Caco-2 (cell line): Measurements from ENCODE around the gene TCF12. TPM values are rescaled to one million over a fixed set of nuclear protein-coding genes. Genes with fewer than 3 reads are reported as not detected.
"Not testable (repeated sequence)": the region's sequence is repeated elsewhere in the genome, so short reads cannot be mapped to it uniquely, and the experiment has no call there.

Experiments
- BruUV-seq: library from RNA; stranded (reverse); fragments of 400-500 nt; replicated peaks from 2 replicates; lab custom pipeline; 2021; lab: Mats Ljungman, UMichigan
- CTCF ChIA-PET: fragments of 300-600 bp; sonication (Branson Sonifier 250); formaldehyde crosslinking; loops from one replicate; lab custom pipeline; 2022; ENCODE audit warnings: antibody characterized with exemption; lab: Charles Lee
- POLR2A ChIA-PET: fragments of 300-600 bp; sonication (Branson Sonifier 250); formaldehyde crosslinking; loops from one replicate; lab custom pipeline; 2022; ENCODE audit warnings: antibody characterized with exemption; lab: Charles Lee
- DNase-seq, 2 experiments: peaks; one replicate each; pipeline versions ENCODE4 v3.0.0 to v3.0.0-alpha.2; 2020 to 2022
- H3K27me3 ChIP-seq: replicated peaks from 2 replicates; pipeline ENCODE4 v1.6.0; 2011; ENCODE audit warnings: low read length; ENCODE audit not compliant: control insufficient read depth, insufficient read depth
- H3K36me3 ChIP-seq: 2 replicates; pipeline ENCODE4 v1.5.1; 2011; ENCODE audit warnings: low read length; ENCODE audit not compliant: control insufficient read depth, insufficient read depth
- H3K4me1 ChIP-seq: fragments of 250-450 bp; sonication (Bioruptor Pico); 2 replicates; pipeline ENCODE4 v1.5.1; 2020; ENCODE audit warnings: mild to moderate bottlenecking
- H3K4me3 ChIP-seq: 2 replicates; pipeline ENCODE4 v1.5.1; 2011; ENCODE audit warnings: low read depth, mild to moderate bottlenecking, control low read depth, low read length
- H3K9me3 ChIP-seq: fragments of 250-450 bp; sonication (Bioruptor Pico); 2 replicates; pipeline ENCODE4 v1.5.1; 2020; ENCODE audit warnings: mild to moderate bottlenecking, moderate library complexity
- H3K27ac Mint-ChIP-seq: one replicate; pipeline ENCODE4 v1.8.0; 2022; ENCODE audit warnings: mixed read lengths; ENCODE audit not compliant: unreplicated experiment
- H3K27me3 Mint-ChIP-seq: one replicate; pipeline ENCODE4 v1.8.0; 2022; ENCODE audit warnings: mixed read lengths; ENCODE audit not compliant: insufficient read depth, unreplicated experiment
- H3K36me3 Mint-ChIP-seq: one replicate; pipeline ENCODE4 v1.8.0; 2022; ENCODE audit warnings: mild to moderate bottlenecking, mixed read lengths; ENCODE audit not compliant: insufficient read depth, unreplicated experiment
- H3K4me1 Mint-ChIP-seq: one replicate; pipeline ENCODE4 v1.8.0; 2022; ENCODE audit warnings: low read depth, mixed read lengths; ENCODE audit not compliant: unreplicated experiment
- H3K4me3 Mint-ChIP-seq: one replicate; pipeline ENCODE4 v1.8.0; 2022; ENCODE audit warnings: mild to moderate bottlenecking, moderate library complexity, mixed read lengths; ENCODE audit not compliant: unreplicated experiment
- H3K9me3 Mint-ChIP-seq: one replicate; pipeline ENCODE4 v1.8.0; 2022; ENCODE audit warnings: mixed read lengths; ENCODE audit not compliant: unreplicated experiment
- intact Hi-C: fragments of 100-400 bp; cut with micrococcal nuclease; formaldehyde crosslinking; loops from one replicate; pipeline ENCODE4 v1.10.0; 2022; ENCODE audit not compliant: unreplicated experiment
- total RNA-seq: library from RNA; stranded (reverse); gene quantifications from 2 replicates; pipeline ENCODE4 v1.2.3, GENCODE V29; 2022
- TF ChIP-seq, protein P1 (sequence below), 2 experiments: fragments of 200-600 bp in 1 of 2; IDR thresholded peaks; 1 replicate in 1 of 2; 2 replicates in 1 of 2; pipeline versions ENCODE4 v1.5.1 to v1.8.0; 2011 to 2022; ENCODE audit warnings: antibody characterized with exemption in 1 of 2, control low read depth in 1 of 2, inconsistent platforms in 1 of 2, low read depth in 1 of 2, low read length in 1 of 2, mild to moderate bottlenecking in 1 of 2, moderate library complexity in 1 of 2; ENCODE audit not compliant: insufficient read depth in 1 of 2, severe bottlenecking in 1 of 2, unreplicated experiment in 1 of 2

The TCF12 gene
- total RNA-seq, 1 experiment from 2014 or later: 64.4 TPM

DNA sequence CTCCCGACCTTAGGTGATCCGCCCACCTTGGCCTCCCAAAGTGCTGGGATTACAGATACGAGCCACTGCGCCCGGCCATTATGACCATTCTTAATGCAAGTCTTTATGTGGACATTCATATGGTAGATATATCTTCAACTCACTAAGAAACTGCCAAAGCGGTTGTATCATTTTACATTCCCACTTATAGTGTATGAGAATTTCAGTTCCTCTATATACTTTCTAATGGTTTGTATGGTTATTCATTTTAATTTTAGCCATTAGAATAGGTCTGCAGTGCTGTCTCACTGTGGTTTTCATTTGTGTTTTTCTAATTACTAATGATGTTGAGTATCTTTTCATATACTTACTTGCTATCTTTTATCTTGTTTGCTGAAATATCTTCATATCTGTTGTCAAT, 32.5 kb downstream of the TCF12 start:
- H3K4me3 Mint-ChIP-seq: no peak overlapping the region
- H3K9me3 ChIP-seq: peaks cover 3% of the 10 kb centered on the region; the same call in 1 of the 2 replicates
- H3K36me3 ChIP-seq: no peaks in the 10 kb centered on the region
- no TSS peak for BruUV-seq
- no peak overlapping the region for H3K4me3 ChIP-seq
- H3K27me3 ChIP-seq: no peaks in the 10 kb centered on the region
- POLR2A ChIA-PET: no interaction called here
- H3K36me3 Mint-ChIP-seq: peaks cover 9% of the 10 kb centered on the region
- no peaks in the 10 kb centered on the region for H3K4me1 ChIP-seq
- H3K9me3 Mint-ChIP-seq: peaks cover 6% of the 10 kb centered on the region
- no peaks in the 10 kb centered on the region for H3K27me3 Mint-ChIP-seq
- intact Hi-C loops: no loop called here
- CTCF ChIA-PET: no interaction called here
- H3K27ac Mint-ChIP-seq: no peak overlapping the region
- TF ChIP-seq, protein P1, sequence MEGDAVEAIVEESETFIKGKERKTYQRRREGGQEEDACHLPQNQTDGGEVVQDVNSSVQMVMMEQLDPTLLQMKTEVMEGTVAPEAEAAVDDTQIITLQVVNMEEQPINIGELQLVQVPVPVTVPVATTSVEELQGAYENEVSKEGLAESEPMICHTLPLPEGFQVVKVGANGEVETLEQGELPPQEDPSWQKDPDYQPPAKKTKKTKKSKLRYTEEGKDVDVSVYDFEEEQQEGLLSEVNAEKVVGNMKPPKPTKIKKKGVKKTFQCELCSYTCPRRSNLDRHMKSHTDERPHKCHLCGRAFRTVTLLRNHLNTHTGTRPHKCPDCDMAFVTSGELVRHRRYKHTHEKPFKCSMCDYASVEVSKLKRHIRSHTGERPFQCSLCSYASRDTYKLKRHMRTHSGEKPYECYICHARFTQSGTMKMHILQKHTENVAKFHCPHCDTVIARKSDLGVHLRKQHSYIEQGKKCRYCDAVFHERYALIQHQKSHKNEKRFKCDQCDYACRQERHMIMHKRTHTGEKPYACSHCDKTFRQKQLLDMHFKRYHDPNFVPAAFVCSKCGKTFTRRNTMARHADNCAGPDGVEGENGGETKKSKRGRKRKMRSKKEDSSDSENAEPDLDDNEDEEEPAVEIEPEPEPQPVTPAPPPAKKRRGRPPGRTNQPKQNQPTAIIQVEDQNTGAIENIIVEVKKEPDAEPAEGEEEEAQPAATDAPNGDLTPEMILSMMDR (IDR thresholded peaks at IDR 0.05; ENCODE audit: insufficient read depth in 1 of 2, low read depth in 1 of 2, low read length in 1 of 2, severe bottlenecking in 1 of 2, unreplicated experiment in 1 of 2): no peak
- no peaks in the 10 kb centered on the region for H3K4me1 Mint-ChIP-seq
- DNase-seq: no peak

DNA sequence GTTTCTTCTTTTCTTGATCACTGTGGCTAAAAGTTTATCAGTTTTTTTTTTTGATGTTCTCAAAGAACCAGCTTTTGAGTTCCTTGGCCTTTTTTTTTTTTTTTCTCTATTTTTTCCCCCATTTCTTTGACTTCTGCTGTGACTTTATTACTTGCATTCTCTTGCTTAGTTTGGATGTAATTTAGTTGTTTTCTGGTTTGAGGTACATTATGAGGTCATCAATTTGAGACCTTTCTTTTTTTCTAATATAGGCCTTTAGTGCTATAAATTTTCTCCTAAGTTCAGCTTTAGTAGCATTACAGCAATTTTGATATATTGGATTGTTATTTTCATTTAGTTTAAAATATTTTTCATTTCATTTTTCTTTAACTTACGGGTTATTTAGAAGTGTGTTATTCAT, 35.3 kb downstream of the TCF12 start:
- DNase-seq: no peak
- no peaks in the 10 kb centered on the region for H3K27me3 Mint-ChIP-seq
- H3K9me3 Mint-ChIP-seq: no peaks in the 10 kb centered on the region
- CTCF ChIA-PET: no interaction called here
- no peak overlapping the region for H3K4me3 Mint-ChIP-seq
- no peaks in the 10 kb centered on the region for H3K36me3 ChIP-seq
- H3K27ac Mint-ChIP-seq: no peak overlapping the region
- BruUV-seq: no TSS peak
- H3K4me1 Mint-ChIP-seq: peaks cover 18% of the 10 kb centered on the region
- POLR2A ChIA-PET: no interaction called here
- intact Hi-C loops: no loop called here
- TF ChIP-seq, protein P1 (IDR thresholded peaks at IDR 0.05; ENCODE audit: insufficient read depth in 1 of 2, low read depth in 1 of 2, low read length in 1 of 2, severe bottlenecking in 1 of 2, unreplicated experiment in 1 of 2): no peak
- no peaks in the 10 kb centered on the region for H3K27me3 ChIP-seq
- H3K36me3 Mint-ChIP-seq: peaks cover 6% of the 10 kb centered on the region
- H3K4me3 ChIP-seq: no peak overlapping the region
- no peaks in the 10 kb centered on the region for H3K9me3 ChIP-seq
- H3K4me1 ChIP-seq: peaks cover 15% of the 10 kb centered on the region

DNA sequence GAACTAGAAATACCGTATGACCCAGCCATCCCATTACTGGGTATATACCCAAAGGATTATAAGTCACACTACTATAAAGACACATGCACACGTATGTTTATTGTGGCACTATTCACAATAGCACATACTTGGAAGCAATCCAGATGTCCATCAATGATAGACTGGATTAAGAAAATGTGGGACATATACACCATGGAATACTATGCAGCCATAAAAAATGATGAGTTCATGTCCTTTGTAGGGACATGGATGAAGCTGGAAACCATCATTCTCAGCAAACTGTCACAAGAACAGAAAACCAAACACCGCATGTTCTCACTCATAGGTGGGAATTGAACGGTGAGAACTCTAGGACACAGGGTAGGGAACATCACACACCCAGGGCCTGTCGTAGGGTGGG, 36.6 kb downstream of the TCF12 start:
- H3K4me3 Mint-ChIP-seq, H3K4me3 ChIP-seq, DNase-seq, H3K36me3 Mint-ChIP-seq, H3K27me3 ChIP-seq, BruUV-seq, intact Hi-C loops, H3K27me3 Mint-ChIP-seq, H3K36me3 ChIP-seq, H3K9me3 Mint-ChIP-seq, CTCF ChIA-PET, H3K9me3 ChIP-seq, H3K27ac Mint-ChIP-seq, POLR2A ChIA-PET: not testable (repeated sequence)
- peaks cover 18% of the 10 kb centered on the region for H3K4me1 Mint-ChIP-seq
- H3K4me1 ChIP-seq: peaks cover 25% of the 10 kb centered on the region

DNA sequence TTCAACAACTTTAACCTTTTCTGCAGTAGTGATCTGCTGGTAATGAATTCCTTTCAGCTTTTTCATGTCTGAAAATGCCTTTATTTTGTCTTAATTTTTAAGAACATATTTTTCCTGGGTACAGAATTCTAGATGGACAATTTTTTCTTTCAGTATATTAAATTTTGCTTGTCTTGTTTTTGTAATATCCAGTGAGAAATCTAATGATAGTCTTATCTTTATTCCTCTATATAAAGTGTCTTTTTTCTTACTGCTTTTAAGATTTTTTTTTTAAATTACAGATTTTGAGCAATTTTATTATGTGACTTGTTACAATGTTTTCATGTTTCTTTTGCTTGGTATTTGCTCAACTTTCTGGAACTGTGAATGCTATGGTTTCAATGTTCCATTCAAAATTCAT, 38.1 kb downstream of the TCF12 start:
- H3K36me3 ChIP-seq: no peaks in the 10 kb centered on the region
- Mint-ChIP-seq H3K9me3 (no peaks in the 10 kb centered on the region), H3K27me3 (no peaks in the 10 kb centered on the region), H3K36me3 (peaks cover 6% of the 10 kb centered on the region), H3K27ac (no peak overlapping the region), H3K4me3 (no peak overlapping the region), H3K4me1 (peaks cover 18% of the 10 kb centered on the region)
- no peak overlapping the region for H3K4me3 ChIP-seq
- DNase-seq: no peak
- no peaks in the 10 kb centered on the region for H3K9me3 ChIP-seq
- CTCF ChIA-PET: no interaction called here
- H3K4me1 ChIP-seq: peaks cover 25% of the 10 kb centered on the region
- POLR2A ChIA-PET: no interaction called here
- TF ChIP-seq, protein P1 (IDR thresholded peaks at IDR 0.05; ENCODE audit: insufficient read depth in 1 of 2, low read depth in 1 of 2, low read length in 1 of 2, severe bottlenecking in 1 of 2, unreplicated experiment in 1 of 2): no peak
- H3K27me3 ChIP-seq: no peaks in the 10 kb centered on the region
- intact Hi-C loops: no loop called here
- BruUV-seq: no TSS peak
